ENCODE measurements around the gene FHAD1.

DNA sequence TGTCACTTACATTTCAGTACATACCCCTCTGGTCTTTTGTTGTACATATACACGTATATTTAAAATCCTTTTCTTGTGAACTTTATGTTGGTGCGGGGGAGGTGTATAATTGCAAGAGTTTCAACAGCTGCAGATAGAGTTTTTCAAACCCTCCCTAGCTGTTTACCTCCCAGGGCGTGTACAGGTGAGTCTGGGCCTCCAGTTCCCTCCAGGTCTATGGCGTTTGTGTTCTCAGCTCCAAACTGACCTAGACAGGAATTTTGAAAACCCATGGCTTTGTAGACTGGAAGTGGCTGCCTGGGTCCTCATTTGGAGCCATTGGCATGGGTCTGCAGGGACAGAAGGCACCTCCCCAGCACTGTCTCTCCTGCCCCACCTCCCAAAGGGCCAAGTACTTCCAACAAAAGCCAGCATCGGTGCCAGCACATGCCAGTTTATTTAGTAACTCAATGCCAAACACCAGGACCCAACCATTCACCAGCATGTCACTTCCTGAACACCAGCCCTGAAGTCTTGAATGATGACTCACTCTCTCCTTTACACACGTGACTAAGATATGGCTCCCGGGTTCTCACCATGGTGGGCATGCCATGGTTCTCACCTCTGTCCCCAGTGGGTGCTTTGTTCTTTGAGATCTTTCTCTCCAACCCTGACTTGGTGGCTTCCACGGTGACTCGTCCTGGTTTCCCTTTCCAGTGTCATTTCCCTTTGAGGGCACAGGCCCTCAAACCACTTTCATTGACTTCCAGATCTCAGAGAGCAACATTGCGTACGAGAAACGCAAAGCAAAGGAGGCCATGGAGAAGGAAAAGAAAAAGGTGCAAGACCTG, 105.3 kb downstream of the FHAD1 start:
- TF ChIP-seq POLR2A (IDR thresholded peaks at IDR 0.05) (no peak), CTCF (IDR thresholded peaks at IDR 0.05) (no peak)
